Skeletal muscle tissue (tissue), 4 donors: ENCODE measurements around the gene DCTD. TPM values are rescaled to one million over a fixed set of nuclear protein-coding genes. Genes with fewer than 3 reads are reported as not detected.

Experiments used
- H3K27ac ChIP-seq: one replicate; pipeline ENCODE4 v1.7.0; 2013; ENCODE audit warnings: mild to moderate bottlenecking, low read depth, low read length, inconsistent platforms
- H3K27me3 ChIP-seq, 3 donors: one replicate each; pipeline ENCODE4 v1.7.0; 2013; ENCODE audit warnings: low read length in 3 of 3; ENCODE audit not compliant: control insufficient read depth in 3 of 3, insufficient read depth in 3 of 3
- H3K36me3 ChIP-seq, 3 donors: one replicate each; pipeline ENCODE4 v1.7.0; 2013; ENCODE audit warnings: low read length in 3 of 3; ENCODE audit not compliant: control insufficient read depth in 3 of 3, insufficient read depth in 3 of 3
- H3K4me1 ChIP-seq, 3 donors: one replicate each; pipeline ENCODE4 v1.7.0; 2013; ENCODE audit warnings: low read length in 3 of 3, mild to moderate bottlenecking in 3 of 3; ENCODE audit not compliant: control insufficient read depth in 3 of 3, insufficient read depth in 3 of 3
- H3K4me3 ChIP-seq, 3 donors: one replicate each; pipeline ENCODE4 v1.7.0; 2013; ENCODE audit warnings: low read length in 3 of 3
- H3K9ac ChIP-seq, 3 donors: one replicate each; pipeline ENCODE4 v1.7.0; 2013; ENCODE audit warnings: low read length in 3 of 3, mild to moderate bottlenecking in 3 of 3, moderate library complexity in 2 of 3, low read depth in 1 of 3
- H3K9me3 ChIP-seq, 3 donors: one replicate each; pipeline ENCODE4 v1.7.0; 2013; ENCODE audit warnings: low read length in 3 of 3; ENCODE audit not compliant: control insufficient read depth in 3 of 3
- total RNA-seq: library from RNA; depleted of rRNA; stranded (reverse); fragments of >200 nt; gene quantifications from one replicate; pipeline ENCODE4 v1.2.3, GENCODE V29; 2014
- donor health status: Osteomylitis.

The DCTD gene
- total RNA-seq, 1 donor from 2014 or later, result 48.5 TPM

GRCh38 chr4:182885022-182885737 lies 32.0 kb downstream of the DCTD start:
- H3K4me1 ChIP-seq, result peaks cover 3 to 9% (median 7%) of the 10 kb centered on the region in 3 donors
- H3K27ac ChIP-seq, result no peak overlapping the region
- peaks cover 0 to 4% (median 4%) of the 10 kb centered on the region in 3 donors for H3K9me3 ChIP-seq
- no peak overlapping the region for H3K9ac ChIP-seq
- peaks cover 13 to 22% (median 13%) of the 10 kb centered on the region in 3 donors for H3K36me3 ChIP-seq
- no peak overlapping the region for H3K4me3 ChIP-seq
- H3K27me3 ChIP-seq, result no peaks in the 10 kb centered on the region

GRCh38 chr4:182884040-182884439 lies 33.1 kb downstream of the DCTD start:
- H3K36me3 ChIP-seq, result peaks cover 7 to 15% (median 8%) of the 10 kb centered on the region in 3 donors
- no peak overlapping the region for H3K27ac ChIP-seq
- no peak overlapping the region for H3K9ac ChIP-seq
- peaks cover 3 to 13% (median 7%) of the 10 kb centered on the region in 3 donors for H3K4me1 ChIP-seq
- H3K9me3 ChIP-seq, result peaks cover 0 to 4% (median 4%) of the 10 kb centered on the region in 3 donors
- H3K27me3 ChIP-seq, result no peaks in the 10 kb centered on the region
- no peak overlapping the region for H3K4me3 ChIP-seq

GRCh38 chr4:182883351-182883750 lies 33.8 kb downstream of the DCTD start:
- Histone ChIP-seq H3K9me3 (peaks cover 0 to 4% (median 4%) of the 10 kb centered on the region in 3 donors), H3K36me3 (peaks cover 3 to 15% (median 8%) of the 10 kb centered on the region in 3 donors), H3K4me1 (peaks cover 3 to 13% (median 7%) of the 10 kb centered on the region in 3 donors), H3K4me3 (no peak overlapping the region), H3K9ac (no peak overlapping the region), H3K27ac (no peak overlapping the region), H3K27me3 (no peaks in the 10 kb centered on the region)

GRCh38 chr4:182881914-182882313 lies 35.3 kb downstream of the DCTD start:
- H3K27me3 ChIP-seq, result no peaks in the 10 kb centered on the region
- no peak overlapping the region for H3K4me3 ChIP-seq
- H3K9ac ChIP-seq, result no peak overlapping the region
- H3K9me3 ChIP-seq, result peaks cover 0 to 4% (median 4%) of the 10 kb centered on the region in 3 donors
- peaks cover 3 to 12% (median 9%) of the 10 kb centered on the region in 3 donors for H3K36me3 ChIP-seq
- H3K27ac ChIP-seq, result no peak overlapping the region
- H3K4me1 ChIP-seq, result peaks cover 3 to 13% (median 7%) of the 10 kb centered on the region in 3 donors

GRCh38 chr4:182880387-182881356 lies 36.5 kb downstream of the DCTD start:
- peaks cover 3 to 13% (median 7%) of the 10 kb centered on the region in 3 donors for H3K4me1 ChIP-seq
- no peak overlapping the region for H3K27ac ChIP-seq
- H3K9ac ChIP-seq, result peak overlapping the region; percentile 14 to 33 (median 30)
- H3K27me3 ChIP-seq, result no peaks in the 10 kb centered on the region
- H3K36me3 ChIP-seq, result peaks cover 2 to 12% (median 3%) of the 10 kb centered on the region in 3 donors
- H3K9me3 ChIP-seq, result peaks cover 0 to 4% (median 4%) of the 10 kb centered on the region in 3 donors
- H3K4me3 ChIP-seq, result peak overlapping the region; percentile 57 to 68 (median 58)

GRCh38 chr4:182879913-182880312 lies 37.3 kb downstream of the DCTD start:
- Histone ChIP-seq H3K4me3 (peak overlapping the region in 1 of 3 donors; percentile 58), H3K4me1 (peaks cover 3 to 13% (median 7%) of the 10 kb centered on the region in 3 donors), H3K9ac (no peak overlapping the region), H3K36me3 (peaks cover 3 to 6% (median 4%) of the 10 kb centered on the region in 3 donors), H3K27me3 (no peaks in the 10 kb centered on the region), H3K27ac (no peak overlapping the region), H3K9me3 (peaks cover 0 to 2% (median 1%) of the 10 kb centered on the region in 3 donors)

GRCh38 chr4:182878633-182879495 lies 38.3 kb downstream of the DCTD start:
- Histone ChIP-seq H3K4me1 (peaks cover 3 to 13% (median 7%) of the 10 kb centered on the region in 3 donors), H3K27ac (no peak overlapping the region), H3K9me3 (no peaks in the 10 kb centered on the region), H3K36me3 (peaks cover 3 to 5% (median 4%) of the 10 kb centered on the region in 3 donors), H3K27me3 (no peaks in the 10 kb centered on the region), H3K9ac (no peak overlapping the region), H3K4me3 (no peak overlapping the region)

GRCh38 chr4:182877326-182877883 lies 39.8 kb downstream of the DCTD start:
- H3K4me1 ChIP-seq, result peaks cover 3 to 13% (median 7%) of the 10 kb centered on the region in 3 donors

GRCh38 chr4:182876427-182876826 lies 40.8 kb downstream of the DCTD start:
- no peaks in the 10 kb centered on the region for H3K27me3 ChIP-seq
- H3K27ac ChIP-seq, result no peak overlapping the region
- H3K36me3 ChIP-seq, result peaks cover 0 to 9% (median 7%) of the 10 kb centered on the region in 3 donors
- H3K4me1 ChIP-seq, result peaks cover 3 to 13% (median 7%) of the 10 kb centered on the region in 3 donors
- H3K9me3 ChIP-seq, result no peaks in the 10 kb centered on the region
- H3K4me3 ChIP-seq, result no peak overlapping the region
- no peak overlapping the region for H3K9ac ChIP-seq

More at GRCh38 chr4:182877326-182877883, 39.8 kb downstream of the DCTD start:
- Histone ChIP-seq H3K4me3 (no peak overlapping the region), H3K9me3 (no peaks in the 10 kb centered on the region), H3K9ac (no peak overlapping the region), H3K27ac (no peak overlapping the region), H3K36me3 (peaks cover 0 to 9% (median 3%) of the 10 kb centered on the region in 3 donors), H3K27me3 (no peaks in the 10 kb centered on the region)
